GM12891 (cell line): ENCODE data around the gene OTOS.

ENCODE experiments used
- DNase-seq: peaks from one replicate; pipeline ENCODE4 v3.0.0; 2011; ENCODE audit warnings: low spot score; ENCODE audit not compliant: insufficient read length
- FAIRE-seq: peaks from 2 replicates; lab custom pipeline; 2011; peaks lifted over from hg19 to GRCh38; lab: Jason Lieb, UNC
- PAX5 ChIP-seq: IDR thresholded peaks from 2 replicates; pipeline ENCODE4 v1.6.1; 2011; ENCODE audit warnings: low read length, moderate library complexity, mild to moderate bottlenecking; ENCODE audit not compliant: insufficient read depth, severe bottlenecking
- POLR2A ChIP-seq: IDR thresholded peaks from 2 replicates; pipeline ENCODE4 v1.6.1; 2011; ENCODE audit warnings: low read depth, low read length, control low read depth
- POLR2AphosphoS5 ChIP-seq: IDR thresholded peaks from 2 replicates; pipeline ENCODE4 v1.6.1; 2011; ENCODE audit warnings: low read depth, low read length, control low read depth
- POU2F2 ChIP-seq: IDR thresholded peaks from 2 replicates; pipeline ENCODE4 v1.6.1; 2011; ENCODE audit warnings: low read depth, mild to moderate bottlenecking, control low read depth, low read length, moderate library complexity
- SPI1 ChIP-seq: IDR thresholded peaks from 2 replicates; pipeline ENCODE4 v1.6.1; 2011; ENCODE audit warnings: low read depth, low read length, control low read depth
- TAF1 ChIP-seq: IDR thresholded peaks from 2 replicates; pipeline ENCODE4 v1.6.1; 2011; ENCODE audit warnings: low read depth, low read length, control low read depth

The OTOS gene

GRCh38 chr2:240168041-240168440 is 27.6 kb upstream of the OTOS start:
- TF ChIP-seq POU2F2: no peak
- no peak for TF ChIP-seq SPI1
- TF ChIP-seq TAF1: no peak
- no peak for FAIRE-seq

DNA sequence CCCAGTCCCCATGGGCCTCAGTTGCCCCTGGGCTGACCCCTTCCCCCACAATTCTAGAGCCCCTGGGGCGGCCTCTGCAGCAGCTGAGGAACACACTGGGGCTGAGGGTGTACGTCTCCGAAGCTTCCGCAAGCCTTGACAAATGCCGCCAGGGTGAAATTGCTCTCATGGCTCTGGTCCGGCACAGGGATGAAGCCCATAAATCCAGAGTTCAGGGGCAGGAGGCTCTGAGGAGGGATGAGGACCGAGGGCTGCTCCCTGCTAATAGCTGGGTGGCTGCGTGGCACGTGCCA is 27.1 kb upstream of the OTOS start:
- DNase-seq (no peak), FAIRE-seq (no peak)
- TF ChIP-seq TAF1: no peak
- TF ChIP-seq POLR2AphosphoS5: no peak
- TF ChIP-seq POLR2A: no peak
- TF ChIP-seq SPI1: no peak
- TF ChIP-seq PAX5: no peak
- TF ChIP-seq POU2F2: no peak

More at GRCh38 chr2:240168041-240168440, 27.6 kb upstream of the OTOS start:
- no peak for DNase-seq

DNA sequence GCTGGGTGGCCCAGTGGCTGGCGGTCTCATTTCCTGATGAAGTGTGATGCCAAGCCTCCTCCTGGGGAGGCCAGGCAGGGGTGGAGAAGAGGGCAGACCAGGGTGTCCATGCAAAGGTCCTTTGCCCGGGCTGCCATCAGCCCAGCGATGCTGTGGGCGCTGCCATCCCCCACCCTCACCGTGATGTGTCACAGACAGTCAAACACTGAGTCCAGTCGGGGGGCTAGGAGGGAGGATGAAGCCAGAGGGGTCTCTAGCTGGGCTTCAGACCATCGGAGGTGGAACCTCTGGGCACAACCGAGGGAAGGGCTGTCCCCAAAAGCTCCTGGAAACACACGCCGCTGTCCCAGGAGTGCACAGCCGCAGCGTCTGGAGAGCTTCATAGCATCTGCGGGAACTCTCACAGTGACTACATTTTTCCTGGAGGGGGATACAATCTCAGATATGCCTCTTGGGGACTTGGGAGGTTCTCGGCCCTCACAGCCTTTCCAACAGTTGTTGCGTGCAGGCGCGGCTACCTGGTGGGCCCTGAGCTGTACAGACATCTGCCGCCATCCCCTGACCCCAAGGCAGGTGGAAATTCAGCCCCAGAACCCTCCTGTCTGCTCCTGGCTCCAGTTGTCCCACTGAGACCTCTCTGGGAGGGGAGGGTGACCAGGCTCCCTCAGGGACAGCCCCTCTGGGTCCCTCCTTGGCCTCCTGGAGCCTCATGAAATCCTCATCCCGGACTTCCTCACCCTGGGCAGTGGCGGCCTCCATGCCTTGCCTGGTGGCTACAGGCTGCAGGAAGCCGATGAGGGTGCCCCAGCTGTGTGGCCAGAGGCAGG is 26.5 kb upstream of the OTOS start:
- TF ChIP-seq SPI1 (no peak), TAF1 (no peak), PAX5 (no peak), POU2F2 (no peak), POLR2A (no peak), POLR2AphosphoS5 (no peak)
- FAIRE-seq (no peak), DNase-seq (no peak)

GRCh38 chr2:240166191-240166590 is 25.7 kb upstream of the OTOS start:
- TF ChIP-seq SPI1 (no peak), POLR2AphosphoS5 (no peak), TAF1 (no peak), PAX5 (no peak), POU2F2 (no peak), POLR2A (no peak)
- DNase-seq (no peak), FAIRE-seq (no peak)

GRCh38 chr2:240165661-240166060 is 25.2 kb upstream of the OTOS start:
- DNase-seq (no peak), FAIRE-seq (no peak)
- no peak for TF ChIP-seq POU2F2

DNA sequence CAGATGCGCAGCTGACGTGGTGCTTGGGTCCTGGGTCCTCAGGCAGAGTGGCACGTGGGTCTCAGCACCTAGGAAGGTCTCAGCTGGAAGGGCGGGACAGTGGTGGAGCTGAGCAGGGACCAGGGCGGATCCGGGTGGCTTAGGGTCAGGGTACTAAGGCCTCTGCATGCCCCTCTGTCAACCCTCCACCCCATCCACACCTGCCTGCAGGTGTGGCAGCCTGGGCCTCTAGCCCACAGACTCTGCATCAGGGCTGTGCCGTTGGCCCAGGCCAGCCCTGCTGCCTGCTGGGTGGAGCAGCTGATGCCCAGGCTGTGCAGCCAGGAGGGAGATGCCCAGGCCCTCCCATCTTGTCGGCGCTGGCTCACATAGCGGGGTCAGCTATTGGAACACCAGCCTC is 24.6 kb upstream of the OTOS start:
- TF ChIP-seq POLR2AphosphoS5 (no peak), PAX5 (no peak), SPI1 (no peak), TAF1 (no peak), POU2F2 (no peak), POLR2A (no peak)
- no peak for FAIRE-seq
- DNase-seq: no peak

DNA sequence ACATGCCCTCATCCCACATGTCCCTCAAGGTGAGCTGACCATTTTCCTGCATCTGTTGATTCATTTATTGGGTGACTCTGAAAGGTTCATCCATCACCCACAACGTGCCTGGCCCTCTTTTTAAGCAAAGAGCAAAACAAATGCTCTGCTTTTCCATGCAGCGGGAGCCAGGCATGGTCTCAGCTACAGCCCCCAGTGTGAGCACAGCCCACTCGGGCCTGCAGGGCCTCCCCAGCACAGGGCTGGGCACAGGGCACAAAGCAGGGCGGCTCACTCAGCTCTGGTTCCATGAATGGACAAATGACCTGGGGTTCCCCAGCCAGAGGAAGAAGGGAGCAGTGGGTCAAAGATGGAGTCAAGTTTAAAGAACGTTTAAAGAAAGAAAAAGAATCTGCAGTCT is 24.1 kb upstream of the OTOS start:
- FAIRE-seq (no peak), DNase-seq (no peak)
- no peak for TF ChIP-seq TAF1
- no peak for TF ChIP-seq POLR2A
- no peak for TF ChIP-seq POLR2AphosphoS5
- no peak for TF ChIP-seq PAX5

GRCh38 chr2:240163844-240164574 is 23.6 kb upstream of the OTOS start:
- peak; percentile 65 for FAIRE-seq
- no peak for DNase-seq
- no peak for TF ChIP-seq TAF1
- no peak for TF ChIP-seq POLR2AphosphoS5
- no peak for TF ChIP-seq POU2F2
- TF ChIP-seq PAX5: no peak
- no peak for TF ChIP-seq POLR2A
- no peak for TF ChIP-seq SPI1

GRCh38 chr2:240162939-240163714 is 22.7 kb upstream of the OTOS start:
- no peak for TF ChIP-seq SPI1
- TF ChIP-seq POLR2A: no peak
- TF ChIP-seq PAX5: no peak
- TF ChIP-seq POLR2AphosphoS5: no peak
- no peak for TF ChIP-seq TAF1
- DNase-seq: no peak
- no peak for FAIRE-seq
